Epithelial cell of esophagus (primary cell): ENCODE results near the gene RPS6KA6.
"Not testable (repeated sequence)": the region's sequence is repeated elsewhere in the genome, so short reads cannot be mapped to it uniquely, and the experiment has no call there.

Source experiments
- DNase-seq: peaks from one replicate; pipeline ENCODE4 v3.0.0; 2010; ENCODE audit warnings: low read depth
- H3K4me3 ChIP-seq: 2 replicates; pipeline ENCODE4 v1.5.1; 2011; ENCODE audit warnings: mild to moderate bottlenecking, low read length, control low read depth
- CTCF ChIP-seq: IDR thresholded peaks from 2 replicates; pipeline ENCODE4 v1.5.1; 2011; ENCODE audit warnings: low read depth, mild to moderate bottlenecking, low read length, control low read depth, inconsistent platforms; ENCODE audit not compliant: insufficient read depth; ENCODE audit errors: missing control alignments

Gene RPS6KA6

GRCh38 chrX:84118769-84119168, 69.2 kb downstream of the RPS6KA6 start:
- no peak for TF ChIP-seq CTCF

GRCh38 chrX:84118315-84118714, 69.7 kb downstream of the RPS6KA6 start:
- peak; percentile 8 for DNase-seq
- TF ChIP-seq CTCF = no peak
- no peak overlapping the region for H3K4me3 ChIP-seq

More at GRCh38 chrX:84118769-84119168, 69.2 kb downstream of the RPS6KA6 start:
- no peak overlapping the region for H3K4me3 ChIP-seq
- peak; percentile 68 for DNase-seq

GRCh38 chrX:84108584-84108983, 79.4 kb downstream of the RPS6KA6 start:
- DNase-seq = no peak
- no peak overlapping the region for H3K4me3 ChIP-seq
- TF ChIP-seq CTCF = no peak

- DNase-seq = peak; percentile 0
- H3K4me3 ChIP-seq = no peak overlapping the region
- TF ChIP-seq CTCF = no peak
These were observed 88.9 kb downstream of the RPS6KA6 start for GRCh38 chrX:84099120-84099519.

GRCh38 chrX:84079479-84080197, 108.4 kb downstream of the RPS6KA6 start:
- DNase-seq, H3K4me3 ChIP-seq: not testable (repeated sequence)

- H3K4me3 ChIP-seq = no peak overlapping the region
- TF ChIP-seq CTCF = no peak
- DNase-seq = no peak
These were observed 109.0 kb downstream of the RPS6KA6 start for GRCh38 chrX:84078991-84079390.

- no peak overlapping the region for H3K4me3 ChIP-seq
- no peak for DNase-seq
- no peak for TF ChIP-seq CTCF
These were observed 123.2 kb downstream of the RPS6KA6 start for GRCh38 chrX:84064814-84065213.
